Activated B cell treated with CpG ODN at 0.5 μM for 24 hours (primary cell): Measurements from ENCODE around the gene CST1. TPM values are rescaled to one million over a fixed set of nuclear protein-coding genes. Genes with fewer than 3 reads are reported as not detected.
"Not testable (repeated sequence)": the region's sequence is repeated elsewhere in the genome, so short reads cannot be mapped to it uniquely, and the experiment has no call there.

Experiments used
- ATAC-seq: fragments of 200-7000 bp; cut with Tn5 transposase; one replicate; pipeline ENCODE4 v1.10.0; 2021; ENCODE audit warnings: low read depth, mild to moderate bottlenecking, moderate library complexity
- CTCF ChIA-PET: fragments of 350-600 bp; sonication (Branson Sonifier 250); formaldehyde crosslinking; loops from one replicate; lab custom pipeline; 2021; ENCODE audit warnings: antibody characterized with exemption; lab: Charles Lee
- POLR2A ChIA-PET: fragments of 350-600 bp; sonication (Branson Sonifier 250); formaldehyde crosslinking; loops from one replicate; lab custom pipeline; 2021; ENCODE audit warnings: antibody characterized with exemption; lab: Charles Lee
- DNase-seq: peaks from one replicate; pipeline ENCODE4 v3.0.0; 2022
- H3K27ac Mint-ChIP-seq: one replicate; pipeline ENCODE4 v1.8.0; 2020; ENCODE audit warnings: mixed read lengths
- H3K27me3 Mint-ChIP-seq: one replicate; pipeline ENCODE4 v1.8.0; 2021; ENCODE audit warnings: mixed read lengths
- H3K36me3 Mint-ChIP-seq: one replicate; pipeline ENCODE4 v1.8.0; 2021; ENCODE audit warnings: low read depth, mixed read lengths
- H3K4me1 Mint-ChIP-seq: one replicate; pipeline ENCODE4 v1.8.0; 2021; ENCODE audit warnings: mixed read lengths
- H3K4me3 Mint-ChIP-seq: one replicate; pipeline ENCODE4 v1.8.0; 2020; ENCODE audit warnings: mild to moderate bottlenecking, mixed read lengths
- H3K9me3 Mint-ChIP-seq: one replicate; pipeline ENCODE4 v1.8.0; 2020; ENCODE audit warnings: mixed read lengths
- CTCF ChIP-seq: fragments of 200-600 bp; IDR thresholded peaks from one replicate; pipeline ENCODE4 v1.8.0; 2022; ENCODE audit warnings: antibody characterized with exemption, mild to moderate bottlenecking
- intact Hi-C: fragments of 100-400 bp; cut with micrococcal nuclease; formaldehyde crosslinking; loops from one replicate; pipeline ENCODE4 v1.15.1; 2024
- total RNA-seq: library from RNA; stranded (reverse); gene quantifications from 2 replicates; pipeline ENCODE4 v1.2.3, GENCODE V29; 2022

The CST1 gene
- total RNA-seq, 1 donor from 2014 or later, result not detected

GRCh38 chr20:23725102-23725501, 25.6 kb downstream of the CST1 start:
- Mint-ChIP-seq H3K4me3 (no peak overlapping the region), H3K27me3 (no peaks in the 10 kb centered on the region), H3K27ac (no peak overlapping the region), H3K4me1 (no peaks in the 10 kb centered on the region), H3K9me3 (no peaks in the 10 kb centered on the region), H3K36me3 (no peaks in the 10 kb centered on the region)
- no peak for TF ChIP-seq CTCF
- intact Hi-C loops, result no loop called here
- no peak for ATAC-seq
- no peak for DNase-seq
- CTCF ChIA-PET, result no interaction called here
- POLR2A ChIA-PET, result no interaction called here

GRCh38 chr20:23723659-23724307, 27.0 kb downstream of the CST1 start:
- POLR2A ChIA-PET, intact Hi-C loops, DNase-seq, H3K9me3 Mint-ChIP-seq, H3K4me1 Mint-ChIP-seq, ATAC-seq, H3K27ac Mint-ChIP-seq, H3K36me3 Mint-ChIP-seq, H3K27me3 Mint-ChIP-seq, H3K4me3 Mint-ChIP-seq: not testable (repeated sequence)
- CTCF ChIA-PET, result interaction anchor here (1.3 kb wide), 1 partner anchor 76 kb away, joined by 3 read pairs; no protein-coding TSS in a partner anchor

- H3K4me1 Mint-ChIP-seq, H3K4me3 Mint-ChIP-seq, ATAC-seq, CTCF ChIA-PET, POLR2A ChIA-PET, intact Hi-C loops, DNase-seq, H3K27me3 Mint-ChIP-seq, H3K9me3 Mint-ChIP-seq, H3K36me3 Mint-ChIP-seq, H3K27ac Mint-ChIP-seq: not testable (repeated sequence)
Observed at GRCh38 chr20:23722851-23723250, 27.9 kb downstream of the CST1 start.

GRCh38 chr20:23721962-23722361, 28.8 kb downstream of the CST1 start:
- DNase-seq (no peak), ATAC-seq (no peak)
- CTCF ChIA-PET, result no interaction called here
- Mint-ChIP-seq H3K36me3 (no peaks in the 10 kb centered on the region), H3K27me3 (no peaks in the 10 kb centered on the region), H3K4me1 (no peaks in the 10 kb centered on the region), H3K9me3 (no peaks in the 10 kb centered on the region), H3K4me3 (no peak overlapping the region), H3K27ac (no peak overlapping the region)
- no peak for TF ChIP-seq CTCF
- POLR2A ChIA-PET, result no interaction called here
- intact Hi-C loops, result no loop called here

GRCh38 chr20:23719351-23719750, 31.4 kb downstream of the CST1 start:
- H3K9me3 Mint-ChIP-seq, H3K27me3 Mint-ChIP-seq, ATAC-seq, H3K36me3 Mint-ChIP-seq, H3K4me1 Mint-ChIP-seq, intact Hi-C loops, POLR2A ChIA-PET, CTCF ChIA-PET, H3K27ac Mint-ChIP-seq, H3K4me3 Mint-ChIP-seq, DNase-seq: not testable (repeated sequence)

GRCh38 chr20:23711778-23712177, 39.0 kb downstream of the CST1 start:
- intact Hi-C loops, H3K4me1 Mint-ChIP-seq, H3K27ac Mint-ChIP-seq, CTCF ChIA-PET, DNase-seq, POLR2A ChIA-PET, H3K36me3 Mint-ChIP-seq, ATAC-seq, H3K4me3 Mint-ChIP-seq, H3K27me3 Mint-ChIP-seq, H3K9me3 Mint-ChIP-seq: not testable (repeated sequence)

GRCh38 chr20:23710771-23711170, 40.0 kb downstream of the CST1 start:
- CTCF ChIA-PET, result no interaction called here
- intact Hi-C loops, result no loop called here
- POLR2A ChIA-PET, result no interaction called here

More at GRCh38 chr20:23710771-23711170, 40.0 kb downstream of the CST1 start:
- ATAC-seq (no peak), DNase-seq (no peak)
- Mint-ChIP-seq H3K27me3 (peaks cover 3% of the 10 kb centered on the region), H3K27ac (no peak overlapping the region), H3K4me3 (no peak overlapping the region), H3K4me1 (no peaks in the 10 kb centered on the region), H3K36me3 (no peaks in the 10 kb centered on the region), H3K9me3 (no peaks in the 10 kb centered on the region)
- TF ChIP-seq CTCF, result no peak
